HUES6 (cell line): ENCODE results near the gene ZNF528.

ENCODE experiments used
- H3K27ac ChIP-seq: 2 replicates; pipeline ENCODE4 v1.7.0; 2013; ENCODE audit warnings: low read depth, mild to moderate bottlenecking, low read length, inconsistent platforms
- H3K27me3 ChIP-seq: 2 replicates; pipeline ENCODE4 v1.6.1; 2013; ENCODE audit warnings: low read length; ENCODE audit not compliant: control insufficient read depth, insufficient read depth
- H3K36me3 ChIP-seq: 2 replicates; pipeline ENCODE4 v1.6.1; 2013; ENCODE audit warnings: low read length; ENCODE audit not compliant: control insufficient read depth, insufficient read depth
- H3K4me1 ChIP-seq: 2 replicates; pipeline ENCODE4 v1.6.1; 2013; ENCODE audit warnings: low read length; ENCODE audit not compliant: control insufficient read depth, insufficient read depth
- H3K4me3 ChIP-seq: 2 replicates; pipeline ENCODE4 v1.5.1; 2013; ENCODE audit warnings: low read depth, low read length
- H3K9ac ChIP-seq: one replicate; pipeline ENCODE4 v1.6.1; 2013; ENCODE audit warnings: mild to moderate bottlenecking, low read length
- H3K9me3 ChIP-seq: 2 replicates; pipeline ENCODE4 v1.6.1; 2013; ENCODE audit warnings: low read depth, low read length; ENCODE audit not compliant: control insufficient read depth, insufficient read depth

ZNF528 gene

DNA sequence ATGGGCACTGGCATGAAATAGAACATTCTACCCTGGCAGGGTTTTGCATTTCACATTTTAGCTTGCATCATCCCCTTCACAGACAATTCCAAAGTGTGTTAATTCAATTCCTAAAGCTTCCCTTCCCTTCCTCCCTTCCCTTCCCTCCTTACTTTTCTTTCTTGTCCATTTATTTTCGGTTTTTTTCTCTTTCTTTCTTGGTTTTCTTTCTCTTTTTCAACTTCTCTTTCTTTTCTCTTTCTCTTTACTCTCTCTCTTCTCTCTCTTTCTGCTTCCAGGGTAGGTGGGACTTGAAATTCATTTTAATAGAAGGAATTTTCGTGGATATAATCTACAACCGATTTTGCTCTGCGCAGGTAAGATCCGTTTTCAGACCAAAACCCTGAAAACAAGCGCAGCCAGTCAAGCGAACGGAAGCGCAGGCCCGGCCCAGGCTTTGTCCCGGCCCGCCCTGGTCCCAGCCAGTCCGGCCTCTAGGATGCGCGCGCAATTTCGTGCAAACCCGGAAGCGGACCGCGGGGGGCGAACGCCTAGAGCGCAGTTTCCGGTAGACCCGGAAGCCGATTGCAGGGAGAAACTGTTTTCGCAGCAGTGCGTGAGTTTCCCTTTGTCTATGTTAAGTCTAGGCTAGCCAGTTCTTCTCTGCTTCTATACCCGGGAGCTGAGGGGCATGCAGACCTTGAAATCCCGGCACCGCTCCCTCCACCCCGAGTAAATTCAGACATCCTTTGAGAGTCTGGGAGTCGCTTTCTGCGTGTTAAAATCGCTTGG lies at the start of gene ZNF528:
Gene ZNF528 (plus strand): TSS at position 540 of the 771 bp plus-strand sequence. CDS start 4,165 bp downstream, outside the sequence.
- H3K27ac ChIP-seq, result peak within 1 kb of the TSS; percentile 93; the same call in 1 of the 2 replicates

DNA sequence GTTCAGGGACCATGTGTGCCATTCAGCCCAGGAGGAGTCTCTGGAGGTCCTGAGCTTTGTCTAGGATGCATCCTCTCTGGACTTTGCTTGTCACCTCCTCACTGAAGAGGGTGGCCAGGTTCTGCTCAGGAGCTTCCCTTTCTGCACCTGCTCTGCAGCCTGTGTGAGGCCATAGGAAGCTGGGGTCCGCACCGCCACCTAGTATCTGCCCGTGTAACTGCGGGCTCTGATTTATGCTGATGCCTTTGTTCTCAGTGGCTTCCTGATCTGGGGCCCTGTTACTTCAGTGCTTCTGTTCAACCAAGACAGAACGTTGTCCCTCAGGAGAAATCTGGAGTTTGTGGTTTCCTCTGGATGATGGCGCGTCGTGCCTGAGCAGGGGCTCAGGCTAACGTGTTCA lies 46.1 kb upstream of the ZNF528 start:
- Histone ChIP-seq H3K9ac (no peak overlapping the region), H3K36me3 (peaks cover 42% of the 10 kb centered on the region), H3K9me3 (peaks cover 19% of the 10 kb centered on the region; the same call in 1 of the 2 replicates), H3K27me3 (no peaks in the 10 kb centered on the region), H3K27ac (peak overlapping the region; percentile 59; the same call in 1 of the 2 replicates), H3K4me1 (peaks cover 2% of the 10 kb centered on the region; the same call in 1 of the 2 replicates), H3K4me3 (no peak overlapping the region)

More for the DNA sequence above, at the start of gene ZNF528:
- Histone ChIP-seq H3K9ac (peak within 1 kb of the TSS; percentile 44), H3K36me3 (peaks cover 6% of the 10 kb centered on the region; the same call in 1 of the 2 replicates), H3K4me1 (no peaks in the 10 kb centered on the region), H3K4me3 (peak within 1 kb of the TSS; percentile 78), H3K27me3 (no peaks in the 10 kb centered on the region), H3K9me3 (peaks cover 19% of the 10 kb centered on the region)

DNA sequence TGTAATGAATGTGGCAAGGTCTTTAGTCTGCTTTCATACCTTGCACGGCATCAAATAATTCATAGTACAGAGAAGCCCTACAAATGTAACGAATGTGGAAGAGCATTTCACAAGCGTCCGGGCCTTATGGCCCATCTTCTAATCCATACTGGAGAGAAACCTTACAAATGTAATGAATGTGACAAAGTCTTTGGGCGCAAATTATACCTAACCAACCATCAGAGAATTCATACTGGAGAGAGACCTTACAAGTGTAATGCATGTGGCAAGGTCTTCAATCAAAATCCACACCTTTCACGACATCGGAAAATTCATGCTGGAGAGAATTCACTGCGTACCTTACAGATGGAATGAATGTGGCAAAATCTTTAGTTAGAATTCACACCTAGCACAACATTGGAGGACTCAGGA lies 31.2 kb upstream of the ZNF528 start:
- Histone ChIP-seq H3K36me3 (peaks cover 19% of the 10 kb centered on the region), H3K4me1 (no peaks in the 10 kb centered on the region), H3K9me3 (peaks cover 56% of the 10 kb centered on the region), H3K27ac (no peak overlapping the region), H3K27me3 (no peaks in the 10 kb centered on the region), H3K9ac (no peak overlapping the region), H3K4me3 (no peak overlapping the region)

DNA sequence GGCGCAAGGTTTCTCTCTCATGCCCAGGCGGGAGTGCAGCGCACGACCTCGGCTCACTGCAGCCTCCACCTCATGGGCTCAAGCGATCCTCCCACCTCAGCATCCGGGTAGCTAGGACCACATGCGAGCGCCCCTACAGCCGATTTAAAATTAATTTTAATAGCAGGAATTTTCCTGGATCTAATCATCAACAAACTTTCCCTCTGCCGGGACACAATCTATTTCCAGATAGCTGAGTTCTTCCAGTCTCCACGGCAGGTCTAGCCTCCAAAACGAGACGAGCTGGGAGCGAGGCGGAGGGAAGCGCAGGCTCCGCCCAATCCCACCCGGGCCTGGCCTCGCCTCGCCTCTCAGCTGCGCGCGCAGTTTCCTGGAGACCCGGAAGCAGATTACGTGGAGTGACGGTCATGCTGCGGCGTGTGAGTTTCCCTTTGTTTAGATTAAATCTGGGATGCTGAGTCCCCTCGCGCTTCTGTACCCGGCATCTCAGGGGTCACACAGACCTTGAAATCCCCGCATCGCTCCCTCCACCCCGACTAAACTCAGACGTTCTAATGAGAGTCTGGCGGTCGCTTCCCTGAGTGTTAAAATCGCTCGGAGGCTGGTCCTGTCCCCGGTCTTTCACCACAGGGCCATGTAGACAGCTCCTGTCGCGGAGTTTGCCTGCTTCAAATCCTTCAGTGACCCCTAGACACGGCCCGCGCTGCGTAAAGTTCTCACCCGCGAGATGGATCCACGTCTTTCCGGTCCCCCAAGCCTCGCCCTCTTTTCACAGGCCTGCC lies 27.9 kb upstream of the ZNF528 start, which contains the start of gene ZNF880:
Gene ZNF880 (plus strand): TSS at position 365 of the 782 bp plus-strand sequence. CDS start 43 bp downstream, at position 408.
- Histone ChIP-seq H3K27me3 (no peaks in the 10 kb centered on the region), H3K9ac (peak within 1 kb of the TSS; percentile 69), H3K4me1 (no peaks in the 10 kb centered on the region), H3K36me3 (peaks cover 31% of the 10 kb centered on the region), H3K4me3 (peak within 1 kb of the TSS; percentile 70), H3K27ac (peak within 1 kb of the TSS; percentile 84), H3K9me3 (peaks cover 43% of the 10 kb centered on the region)

DNA sequence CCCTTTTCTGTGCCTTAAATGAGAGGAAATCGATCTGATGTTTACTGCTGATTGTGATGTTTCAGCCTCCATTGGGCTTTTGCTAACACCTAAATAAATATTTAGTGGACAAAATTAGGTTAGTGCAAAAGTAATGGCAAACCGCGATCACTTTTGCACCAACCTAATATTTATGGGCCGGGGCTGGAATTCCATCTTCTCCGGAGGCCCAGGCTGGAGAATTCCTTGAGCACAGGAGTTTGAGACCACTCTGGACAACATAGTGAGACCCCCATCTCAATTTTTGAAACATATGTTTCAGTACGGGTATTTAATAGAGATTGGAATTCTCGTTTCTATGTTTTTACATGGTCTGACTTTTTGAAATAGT lies 27.3 kb upstream of the ZNF528 start:
- Histone ChIP-seq H3K27ac (peak overlapping the region; percentile 84), H3K9me3 (peaks cover 38% of the 10 kb centered on the region), H3K27me3 (no peaks in the 10 kb centered on the region), H3K9ac (peak overlapping the region; percentile 69), H3K4me1 (no peaks in the 10 kb centered on the region), H3K4me3 (peak overlapping the region; percentile 70), H3K36me3 (peaks cover 29% of the 10 kb centered on the region)

DNA sequence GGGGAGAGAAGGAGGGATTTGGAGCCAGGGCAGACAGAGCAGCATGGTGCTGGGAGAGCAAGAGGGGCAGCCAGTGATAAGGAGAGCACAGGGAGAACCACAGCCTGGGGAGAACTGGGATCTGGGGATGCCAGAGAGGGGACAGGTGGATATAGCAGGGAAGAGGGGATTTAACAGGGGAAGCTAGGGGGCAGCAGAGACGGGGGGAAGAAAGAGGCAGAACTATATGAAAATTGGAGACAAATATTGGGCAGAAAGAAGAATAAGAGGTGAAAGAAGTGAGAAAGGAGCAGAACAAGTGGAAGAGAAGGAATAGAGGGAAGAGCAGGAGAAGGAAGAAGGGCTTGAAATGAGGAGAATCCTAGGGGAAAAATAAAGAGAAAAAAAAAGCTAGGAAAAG lies 6.5 kb upstream of the ZNF528 start:
- Histone ChIP-seq H3K36me3 (peaks cover 10% of the 10 kb centered on the region; the same call in 1 of the 2 replicates), H3K4me1 (no peaks in the 10 kb centered on the region), H3K27ac (no peak overlapping the region), H3K9ac (no peak overlapping the region), H3K9me3 (peaks cover 22% of the 10 kb centered on the region), H3K4me3 (no peak overlapping the region), H3K27me3 (no peaks in the 10 kb centered on the region)

DNA sequence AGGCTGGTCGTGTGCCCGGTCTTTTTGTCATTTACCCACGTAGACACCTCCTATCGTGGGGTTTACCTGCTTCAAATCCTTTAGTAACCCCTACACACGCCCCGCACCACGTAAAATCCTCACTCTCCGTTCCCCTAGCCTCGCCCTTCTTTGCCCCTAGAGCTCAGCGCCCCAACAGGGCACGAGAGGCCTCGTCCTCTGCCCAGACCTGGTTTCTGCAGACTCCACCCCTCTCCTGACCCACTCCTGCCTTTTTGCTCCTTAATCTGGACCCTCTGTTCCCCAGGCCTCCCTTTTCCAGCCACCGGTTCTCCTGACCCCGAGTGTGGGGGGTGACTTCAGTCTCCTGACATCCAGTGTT lies 412 bp downstream of the ZNF528 start:
- H3K27me3 ChIP-seq, result no peaks in the 10 kb centered on the region
- no peak overlapping the region; the same call in 1 of the 2 replicates for H3K27ac ChIP-seq
- H3K9ac ChIP-seq, result peak overlapping the region; percentile 44
- H3K36me3 ChIP-seq, result peaks cover 7% of the 10 kb centered on the region; the same call in 1 of the 2 replicates
- peak overlapping the region; percentile 78 for H3K4me3 ChIP-seq
- no peaks in the 10 kb centered on the region for H3K4me1 ChIP-seq
- peaks cover 19% of the 10 kb centered on the region for H3K9me3 ChIP-seq

DNA sequence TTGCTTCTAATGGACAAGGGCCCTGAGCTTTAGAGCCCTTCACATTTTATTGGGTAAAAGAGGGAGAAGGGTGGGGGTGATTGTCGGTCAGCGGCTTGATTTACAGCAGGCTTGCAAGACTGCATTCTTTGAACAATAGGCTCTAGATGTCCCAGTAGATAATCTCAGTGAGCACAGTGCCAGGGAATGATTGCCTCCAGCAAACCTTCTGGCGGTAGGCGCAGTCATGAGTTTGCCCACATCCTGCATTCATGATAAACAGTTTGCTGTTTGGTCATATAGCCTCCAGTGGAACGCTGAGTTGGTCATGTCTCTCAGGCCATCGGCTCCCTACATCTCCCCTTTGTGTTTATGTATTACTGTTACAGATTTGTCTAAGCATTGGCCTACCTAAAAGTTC lies 12.6 kb downstream of the ZNF528 start:
- no peak overlapping the region for H3K9ac ChIP-seq
- no peak overlapping the region for H3K4me3 ChIP-seq
- H3K27me3 ChIP-seq, result no peaks in the 10 kb centered on the region
- no peaks in the 10 kb centered on the region for H3K4me1 ChIP-seq
- no peak overlapping the region for H3K27ac ChIP-seq
- peaks cover 58% of the 10 kb centered on the region for H3K9me3 ChIP-seq
- H3K36me3 ChIP-seq, result peaks cover 17% of the 10 kb centered on the region; the same call in 1 of the 2 replicates

DNA sequence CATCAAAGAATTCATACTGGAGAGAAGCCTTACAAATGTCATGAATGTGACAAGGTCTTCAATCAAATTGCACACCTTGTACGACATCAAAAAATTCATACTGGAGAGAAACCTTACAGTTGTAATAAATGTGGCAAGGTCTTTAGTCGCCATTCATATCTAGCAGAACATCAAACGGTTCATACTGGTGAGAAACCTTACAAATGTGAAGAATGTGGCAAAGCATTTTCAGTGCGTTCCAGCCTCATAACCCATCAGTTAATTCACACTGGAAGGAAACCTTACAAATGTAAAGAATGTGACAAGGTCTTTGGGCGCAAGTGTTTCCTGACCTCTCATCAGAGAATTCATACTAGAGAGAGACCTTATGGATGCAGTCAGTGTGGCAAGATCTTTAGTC lies 18.1 kb downstream of the ZNF528 start:
- H3K27me3 ChIP-seq, result no peaks in the 10 kb centered on the region
- no peak overlapping the region for H3K9ac ChIP-seq
- no peak overlapping the region for H3K4me3 ChIP-seq
- H3K4me1 ChIP-seq, result no peaks in the 10 kb centered on the region
- peaks cover 12% of the 10 kb centered on the region; the same call in 1 of the 2 replicates for H3K36me3 ChIP-seq
- no peak overlapping the region for H3K27ac ChIP-seq
- peaks cover 77% of the 10 kb centered on the region for H3K9me3 ChIP-seq

DNA sequence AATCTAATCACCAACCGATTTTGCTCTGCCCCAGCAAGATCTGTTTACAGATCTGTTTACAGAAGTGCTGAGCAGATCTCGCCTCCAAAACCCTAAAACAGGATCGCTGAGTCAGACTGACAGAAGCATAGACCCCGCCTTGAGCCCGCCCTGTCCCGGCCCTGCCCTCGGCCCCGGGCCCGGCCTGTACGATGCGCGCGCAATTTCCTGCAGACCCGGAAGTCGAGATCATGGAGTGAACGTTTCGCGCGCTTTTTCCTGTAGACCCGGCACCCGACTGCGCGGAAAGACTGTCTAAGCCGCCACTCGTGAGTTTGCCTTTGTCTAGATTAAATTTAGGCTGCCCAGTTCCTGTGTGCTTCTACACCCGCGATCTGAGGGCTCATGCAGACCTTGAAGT lies 31.3 kb downstream of the ZNF528 start, which contains the start of gene ZNF534:
Gene ZNF534 (plus strand): TSS at position 212 of the 400 bp plus-strand sequence. CDS start 2,327 bp downstream, outside the sequence.
- H3K9me3 ChIP-seq, result peaks cover 42% of the 10 kb centered on the region
- no peaks in the 10 kb centered on the region for H3K36me3 ChIP-seq
- H3K4me3 ChIP-seq, result no peak within 1 kb of the TSS
- H3K27ac ChIP-seq, result no peak within 1 kb of the TSS
- H3K9ac ChIP-seq, result no peak within 1 kb of the TSS
- no peaks in the 10 kb centered on the region for H3K27me3 ChIP-seq
- no peaks in the 10 kb centered on the region for H3K4me1 ChIP-seq

DNA sequence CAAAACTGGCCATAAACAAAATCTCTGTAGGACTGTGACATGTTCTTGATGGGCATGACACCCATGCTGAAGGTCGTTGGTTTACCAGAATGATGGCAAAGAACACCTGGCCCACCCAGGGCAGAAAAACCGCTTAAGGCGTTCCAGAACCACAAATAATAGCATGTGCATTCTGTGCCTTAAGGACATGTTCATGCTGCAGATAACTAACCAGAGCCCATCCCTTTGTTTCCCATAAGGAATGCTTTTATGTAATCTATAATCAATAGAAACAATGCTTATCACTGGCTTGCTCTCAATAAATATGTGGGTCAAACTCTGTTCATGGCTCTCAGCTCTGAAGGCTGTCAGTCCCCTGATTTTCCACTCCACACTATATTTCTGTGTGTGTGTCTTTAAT lies 44.5 kb downstream of the ZNF528 start:
- H3K4me3 ChIP-seq, result no peak overlapping the region
- peaks cover 72% of the 10 kb centered on the region for H3K9me3 ChIP-seq
- H3K36me3 ChIP-seq, result no peaks in the 10 kb centered on the region
- H3K27ac ChIP-seq, result no peak overlapping the region
- H3K4me1 ChIP-seq, result no peaks in the 10 kb centered on the region
- H3K27me3 ChIP-seq, result no peaks in the 10 kb centered on the region
- H3K9ac ChIP-seq, result no peak overlapping the region
